HG02970 (cell line): Measurements from ENCODE around the gene PFN3.
"Not testable (repeated sequence)": the region's sequence is repeated elsewhere in the genome, so short reads cannot be mapped to it uniquely, and the experiment has no call there.

ENCODE experiments used
- ATAC-seq: cut with Tn5 transposase; IDR thresholded peaks from one replicate; pipeline ENCODE4 v1.9.1; 2021; ENCODE audit warnings: mild to moderate bottlenecking, moderate library complexity, moderate number of reproducible peaks; ENCODE audit not compliant: unreplicated experiment, low FRiP score

Gene PFN3

DNA sequence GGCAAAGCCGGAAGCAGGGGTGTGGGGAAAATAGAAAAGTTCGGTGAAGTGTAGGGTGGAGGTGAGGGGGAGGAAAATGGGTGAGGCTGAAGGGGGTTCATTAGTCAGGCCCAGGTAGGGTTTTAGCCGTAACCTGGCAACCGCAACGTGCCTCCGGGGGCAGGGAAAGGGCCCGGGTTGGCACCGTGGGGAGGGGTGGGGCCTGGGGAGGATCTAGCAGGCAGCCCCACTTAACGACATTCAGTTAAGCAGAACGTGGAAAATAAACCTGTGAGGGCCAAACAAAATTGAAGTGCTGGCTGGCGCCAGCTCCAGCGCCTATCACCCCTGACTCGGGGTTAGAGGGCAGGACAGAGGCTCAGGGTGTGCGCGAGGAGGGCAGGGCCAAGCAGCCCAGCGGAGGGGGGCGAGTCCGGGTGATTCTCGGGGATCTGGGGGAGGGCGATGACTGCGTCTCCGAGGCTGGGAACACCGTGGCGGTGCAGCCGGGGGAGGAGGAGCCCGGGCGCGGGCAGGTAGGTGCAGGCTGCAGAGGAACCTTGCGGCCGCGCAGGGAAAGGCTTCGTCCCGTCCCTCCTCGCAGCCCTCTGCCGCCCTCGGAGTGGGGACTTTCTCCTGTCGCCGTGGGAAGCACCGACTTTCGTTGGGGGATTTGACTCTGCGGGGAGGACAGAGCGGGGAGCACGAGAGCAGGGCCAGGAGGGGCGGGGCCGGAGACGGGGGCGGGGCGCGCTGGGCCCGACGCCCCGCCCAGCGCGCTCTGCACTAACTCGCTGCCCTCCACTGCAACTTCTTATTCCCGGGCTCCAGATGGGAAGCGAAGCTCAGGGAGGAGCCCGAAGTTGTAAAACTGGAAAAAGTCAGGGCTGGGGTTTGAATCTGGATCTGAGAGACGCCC lies 37.6 kb downstream of the PFN3 start:
- peak; percentile 34 for ATAC-seq

DNA sequence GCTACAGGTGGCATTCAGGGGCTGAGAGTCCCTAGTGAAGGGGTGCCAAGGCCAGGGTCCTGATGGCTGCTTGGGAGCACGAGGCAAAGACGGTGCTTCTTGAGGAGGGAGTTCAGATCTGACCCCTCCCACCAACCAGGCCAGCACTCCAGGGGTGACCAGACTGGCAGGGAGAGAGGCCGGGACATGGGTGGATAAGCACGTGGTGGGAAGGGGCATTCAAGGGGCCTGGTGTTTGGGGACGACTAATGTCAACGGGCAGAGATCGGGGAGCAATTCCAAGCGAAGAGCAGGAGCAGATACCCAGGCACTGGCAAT lies 38.2 kb downstream of the PFN3 start:
- ATAC-seq, result no peak

DNA sequence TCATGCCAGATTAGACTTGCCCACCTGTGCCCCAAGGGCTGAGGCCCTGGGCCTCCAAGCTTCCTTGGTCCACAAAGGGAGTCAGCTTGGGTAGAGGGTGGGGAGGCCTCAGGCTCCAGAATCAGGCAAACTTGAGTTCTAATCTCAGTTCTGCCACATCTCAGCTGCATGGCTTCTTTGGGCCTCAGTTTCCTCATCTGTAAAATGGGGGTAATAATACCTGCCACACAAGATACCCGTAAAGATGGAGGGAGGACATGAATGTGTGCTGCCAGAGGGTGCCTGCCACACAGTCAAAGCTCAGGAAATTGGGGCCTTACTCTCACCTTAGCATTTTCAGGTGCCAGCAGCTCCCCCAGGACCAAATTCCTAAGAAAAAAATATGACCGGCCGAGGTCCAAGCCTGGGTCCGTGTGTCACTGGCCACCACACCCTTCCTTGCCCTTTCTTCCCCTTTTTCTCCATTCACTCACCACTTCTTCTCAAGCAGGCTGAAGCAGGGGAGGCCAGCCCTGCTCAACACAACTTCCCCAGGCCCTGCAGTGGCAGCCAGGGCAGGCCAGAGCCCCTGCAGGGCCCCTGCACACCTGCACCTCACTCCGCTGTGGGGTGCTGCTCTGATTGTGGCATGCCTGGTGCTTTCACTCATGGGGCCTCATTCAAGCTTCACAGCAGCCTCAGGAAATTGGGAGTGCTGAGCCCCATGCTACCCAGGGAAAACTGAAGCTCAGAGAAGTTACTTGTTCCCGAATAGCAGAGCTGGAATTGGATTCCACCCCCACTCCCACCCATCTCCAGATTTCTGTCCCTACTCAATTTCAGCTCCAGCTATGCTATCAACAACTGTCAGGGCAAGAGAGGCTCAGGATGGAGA lies 38.8 kb downstream of the PFN3 start:
- no peak for ATAC-seq

- not testable (repeated sequence) for ATAC-seq
These were observed 39.7 kb downstream of the PFN3 start for GRCh38 chr5:177360740-177361139.

DNA sequence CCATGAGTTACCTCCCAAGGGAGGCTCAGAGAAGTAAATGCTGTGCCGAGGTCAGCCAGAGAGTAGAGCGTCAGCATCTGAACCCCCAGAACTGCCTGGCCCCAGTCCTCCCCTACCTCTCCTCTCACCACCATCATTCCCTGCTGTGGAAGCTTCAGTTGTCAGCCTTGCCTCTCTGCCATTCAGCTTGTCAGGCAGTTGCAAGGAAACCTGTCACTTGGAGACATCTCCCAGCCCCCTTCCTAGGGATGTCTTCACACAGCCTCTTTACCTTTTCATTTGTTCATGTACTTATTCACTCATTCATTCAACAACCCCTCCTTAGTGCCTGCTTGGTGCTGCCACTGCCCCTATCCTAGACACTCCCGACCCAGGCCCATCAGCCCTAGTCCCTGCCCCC lies 40.6 kb downstream of the PFN3 start:
- ATAC-seq, result no peak

GRCh38 chr5:177359451-177359851 lies 41.0 kb downstream of the PFN3 start:
- no peak for ATAC-seq

GRCh38 chr5:177358370-177358819 lies 42.1 kb downstream of the PFN3 start:
- peak; percentile 4 for ATAC-seq

DNA sequence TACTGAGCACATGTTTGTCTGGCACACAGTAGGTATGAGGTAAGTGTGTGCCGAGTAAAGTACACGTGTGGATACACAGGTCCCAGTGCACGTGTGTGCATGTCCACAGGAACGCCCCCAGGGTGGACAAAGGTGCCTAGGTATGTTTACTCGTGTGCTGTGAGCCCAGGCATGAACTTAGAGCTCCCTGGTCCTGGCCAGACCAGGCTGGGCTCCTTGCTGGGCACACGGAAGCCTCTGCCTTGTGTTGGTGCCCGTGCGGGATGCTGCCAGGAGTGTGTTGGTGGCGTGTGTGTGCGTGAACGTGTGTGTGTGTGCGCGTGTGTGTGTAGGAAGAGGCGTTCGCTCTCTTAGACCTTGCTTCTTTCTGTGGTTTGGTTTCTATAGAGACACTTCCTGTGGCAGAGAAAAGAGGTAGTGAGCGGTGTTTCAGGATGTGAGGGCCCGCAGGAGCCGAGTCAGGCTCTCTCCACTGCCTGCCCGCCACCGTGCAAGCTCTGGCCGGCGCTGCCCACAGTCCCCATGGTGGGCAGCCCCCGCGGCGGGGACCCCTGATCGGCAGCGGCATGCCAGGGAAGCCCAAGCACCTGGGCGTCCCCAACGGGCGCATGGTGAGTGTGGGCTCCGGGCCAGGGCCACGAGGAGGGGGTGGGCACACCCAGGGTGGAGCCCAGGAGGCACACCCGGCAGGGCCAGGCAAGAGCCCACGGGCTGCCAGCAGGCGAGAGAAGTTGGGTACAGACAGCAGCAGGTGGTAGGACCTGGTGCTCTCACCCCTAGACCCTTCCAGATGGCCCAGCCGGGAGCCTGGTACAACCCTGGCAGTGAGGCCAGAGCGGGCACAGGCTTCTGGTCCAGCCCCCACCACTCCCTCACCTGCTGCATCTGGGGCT lies 42.8 kb downstream of the PFN3 start, which contains the start of gene RGS14:
TSS of gene RGS14 (plus strand) at position 466 of the 893 bp plus-strand sequence. CDS start at position 567, 101 bp downstream.
- ATAC-seq, result peak; percentile 61

- no peak for ATAC-seq
These were observed 43.4 kb downstream of the PFN3 start for GRCh38 chr5:177357146-177357458.

- no peak for ATAC-seq
These were observed 43.7 kb downstream of the PFN3 start for GRCh38 chr5:177356746-177357145.

GRCh38 chr5:177355868-177356168 lies 44.6 kb downstream of the PFN3 start:
- ATAC-seq, result no peak

- ATAC-seq, result no peak
These were observed 45.1 kb downstream of the PFN3 start for GRCh38 chr5:177355162-177355867.

DNA sequence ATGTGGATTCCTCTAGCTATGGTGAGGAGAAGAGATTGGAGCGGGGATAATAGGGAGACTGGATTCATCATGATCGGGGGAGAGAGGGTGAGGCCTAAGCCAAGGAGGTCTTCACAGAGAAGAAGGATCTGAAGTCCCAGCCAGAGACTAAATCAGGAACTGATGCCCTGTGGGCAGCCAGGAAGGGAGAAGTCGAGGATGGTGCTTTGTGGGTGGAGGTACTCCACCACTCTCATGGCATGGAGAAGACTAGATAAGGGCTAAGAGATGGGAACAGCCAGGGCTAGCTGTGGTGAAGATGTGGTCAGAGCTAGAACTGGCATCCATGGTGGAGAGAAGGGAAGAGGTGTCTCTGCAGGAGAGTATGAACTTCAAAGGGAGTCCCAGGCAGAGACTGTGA lies 45.8 kb downstream of the PFN3 start:
- no peak for ATAC-seq

- ATAC-seq, result no peak
These were observed 46.2 kb downstream of the PFN3 start for GRCh38 chr5:177354256-177354655.

- ATAC-seq, result no peak
These were observed 47.4 kb downstream of the PFN3 start for GRCh38 chr5:177353093-177353492.

GRCh38 chr5:177351392-177352329 lies 48.8 kb downstream of the PFN3 start, which contains the start of gene LMAN2:
TSS of gene LMAN2 (minus strand) at chr5:177351668. CDS start at chr5:177351647, 21 bp downstream.
- ATAC-seq, result peak; percentile 94

DNA sequence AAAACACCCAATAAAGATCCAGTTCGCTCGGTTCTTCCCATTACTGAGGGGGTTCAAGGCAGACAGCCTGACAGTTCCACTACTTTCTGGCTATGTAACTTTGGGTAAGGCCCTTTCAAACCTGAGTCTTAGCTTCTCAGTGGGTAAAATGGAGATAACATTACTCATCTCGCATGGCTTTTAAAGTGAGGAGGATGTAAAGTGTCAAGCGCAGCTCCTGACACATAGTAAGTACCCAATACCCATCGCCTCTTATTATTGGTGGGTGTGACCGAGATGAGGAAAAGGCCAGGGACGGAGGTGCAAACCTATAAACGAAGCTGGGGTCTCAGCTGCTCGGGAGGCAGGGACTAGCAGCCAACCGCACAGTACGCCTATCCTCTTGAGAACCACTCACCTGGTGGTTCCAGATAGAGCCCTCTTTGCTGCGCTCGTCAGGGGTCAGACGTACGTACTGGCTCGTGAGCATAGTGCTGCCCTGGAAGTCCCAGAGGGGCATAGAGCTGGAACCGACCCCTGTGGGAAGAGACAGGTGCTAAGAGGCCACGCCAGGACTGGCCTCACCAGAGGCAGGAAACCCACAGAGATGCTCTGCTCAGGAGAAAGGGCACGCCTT lies 49.6 kb downstream of the PFN3 start:
- no peak for ATAC-seq
